GM21737 (cell line): ENCODE data around the gene VWA3B.
"Not testable (repeated sequence)": the region's sequence is repeated elsewhere in the genome, so short reads cannot be mapped to it uniquely, and the experiment has no call there.

Source experiments
- ATAC-seq: cut with Tn5 transposase; IDR thresholded peaks from one replicate; pipeline ENCODE4 v1.9.1; 2021; ENCODE audit warnings: mild to moderate bottlenecking, moderate library complexity; ENCODE audit not compliant: unreplicated experiment

Gene VWA3B

GRCh38 chr2:98130073-98130472 is 43.1 kb downstream of the VWA3B start:
- ATAC-seq, result not testable (repeated sequence)

GRCh38 chr2:98134172-98135005 is 47.4 kb downstream of the VWA3B start:
- ATAC-seq, result no peak

GRCh38 chr2:98137196-98137595 is 50.2 kb downstream of the VWA3B start:
- no peak for ATAC-seq

- not testable (repeated sequence) for ATAC-seq
These were observed 52.0 kb downstream of the VWA3B start for GRCh38 chr2:98138978-98139377.

GRCh38 chr2:98140210-98140609 is 53.2 kb downstream of the VWA3B start:
- no peak for ATAC-seq

- ATAC-seq, result no peak
These were observed 55.3 kb downstream of the VWA3B start for GRCh38 chr2:98142106-98142791.

- no peak for ATAC-seq
These were observed 58.1 kb downstream of the VWA3B start for GRCh38 chr2:98145070-98145469.

- not testable (repeated sequence) for ATAC-seq
These were observed 60.9 kb downstream of the VWA3B start for GRCh38 chr2:98147900-98148299.

GRCh38 chr2:98148595-98149332 is 61.8 kb downstream of the VWA3B start:
- no peak for ATAC-seq

GRCh38 chr2:98149333-98149697 is 62.3 kb downstream of the VWA3B start:
- ATAC-seq, result no peak

GRCh38 chr2:98153481-98153880 is 66.5 kb downstream of the VWA3B start:
- ATAC-seq, result no peak

- ATAC-seq, result no peak
These were observed 68.3 kb downstream of the VWA3B start for GRCh38 chr2:98155291-98155690.

- no peak for ATAC-seq
These were observed 68.7 kb downstream of the VWA3B start for GRCh38 chr2:98155716-98156115.

GRCh38 chr2:98156304-98156703 is 69.3 kb downstream of the VWA3B start:
- no peak for ATAC-seq

GRCh38 chr2:98157557-98157956 is 70.6 kb downstream of the VWA3B start:
- no peak for ATAC-seq

GRCh38 chr2:98158305-98158704 is 71.3 kb downstream of the VWA3B start:
- ATAC-seq, result no peak

GRCh38 chr2:98160554-98160953 is 73.6 kb downstream of the VWA3B start:
- no peak for ATAC-seq

GRCh38 chr2:98161186-98161585 is 74.2 kb downstream of the VWA3B start:
- no peak for ATAC-seq

GRCh38 chr2:98164256-98164655 is 77.3 kb downstream of the VWA3B start:
- ATAC-seq, result no peak

GRCh38 chr2:98165516-98166071 is 78.6 kb downstream of the VWA3B start:
- no peak for ATAC-seq

GRCh38 chr2:98167916-98168315 is 80.9 kb downstream of the VWA3B start:
- ATAC-seq, result no peak
